Kidney capillary endothelial cell (primary cell): Measurements from ENCODE around the gene TBXAS1.
A peak's percentile ranks its signal among the peaks of the same experiment; 100 is the strongest.

ENCODE experiments used
- DNase-seq: peaks from one replicate; pipeline ENCODE4 v3.0.0-alpha.2; 2018; ENCODE audit warnings: low spot score

Gene TBXAS1

DNA sequence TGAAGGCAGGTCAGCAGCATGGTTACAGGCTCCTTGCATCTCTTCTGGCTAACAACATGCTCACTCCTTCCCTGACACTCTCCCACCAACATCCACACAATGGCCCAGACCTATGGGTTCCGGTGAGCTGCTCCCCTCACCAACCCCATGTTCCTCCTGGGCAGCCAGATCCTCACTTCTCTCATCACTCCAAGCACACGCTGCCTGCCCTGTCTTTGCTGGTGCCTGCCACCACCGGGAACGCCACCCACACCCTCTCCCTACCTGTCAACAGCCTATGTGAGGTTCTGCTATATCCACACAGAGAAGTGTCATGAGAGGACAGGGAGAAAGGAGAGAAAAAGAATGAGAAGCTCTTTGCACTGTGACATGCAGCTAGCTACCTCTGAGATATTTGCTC is 219.1 kb downstream of the TBXAS1 start:
- no peak for DNase-seq

DNA sequence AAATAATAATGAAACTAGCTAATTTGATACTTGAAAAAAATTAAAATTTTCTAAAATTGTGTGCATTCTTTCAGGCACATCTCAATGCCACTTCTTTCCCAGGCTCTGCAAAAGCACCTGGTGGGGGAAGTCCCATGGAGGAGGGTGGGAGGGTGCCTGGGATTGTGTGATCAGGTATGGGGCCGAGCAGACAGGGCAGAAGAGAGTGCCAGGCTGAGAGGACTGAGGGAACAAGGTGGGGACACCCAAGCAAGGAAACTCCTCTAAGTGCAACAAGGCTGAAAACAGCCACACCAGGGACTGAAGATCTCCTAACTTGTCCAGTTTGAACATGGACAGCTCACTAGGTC is 219.9 kb downstream of the TBXAS1 start:
- no peak for DNase-seq

DNA sequence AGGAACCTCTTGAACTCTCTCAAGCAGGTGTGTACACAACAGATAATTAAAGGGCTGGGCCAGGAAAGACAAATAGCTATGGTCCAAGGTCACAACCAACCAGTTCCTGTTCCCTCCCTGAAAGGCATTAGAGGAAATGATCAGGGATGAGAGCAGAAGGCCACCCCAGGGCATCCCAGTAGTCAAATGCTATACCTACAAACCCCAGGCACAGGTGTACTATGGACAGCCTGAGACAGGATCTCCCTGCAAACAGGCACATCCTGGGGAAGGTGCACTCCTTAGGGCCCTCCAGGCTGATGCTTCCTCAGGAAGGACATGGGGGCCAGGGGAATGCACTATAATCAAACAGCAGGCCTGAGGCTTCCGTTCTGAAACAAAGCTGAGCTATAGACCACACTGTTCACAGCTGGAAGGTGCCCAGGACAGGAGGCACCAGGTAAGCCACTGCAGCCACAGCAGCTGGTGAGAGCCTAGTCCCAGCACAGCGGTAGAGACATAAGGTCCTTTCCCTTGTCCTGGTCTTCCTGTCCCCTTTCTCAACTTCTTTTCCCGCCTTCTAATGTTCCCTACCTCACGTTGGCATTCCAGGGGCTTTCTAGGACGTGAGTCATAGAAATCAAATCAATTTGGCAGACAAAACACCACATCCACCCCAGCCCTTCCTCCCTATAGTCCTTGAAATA is 220.4 kb downstream of the TBXAS1 start:
- no peak for DNase-seq

DNA sequence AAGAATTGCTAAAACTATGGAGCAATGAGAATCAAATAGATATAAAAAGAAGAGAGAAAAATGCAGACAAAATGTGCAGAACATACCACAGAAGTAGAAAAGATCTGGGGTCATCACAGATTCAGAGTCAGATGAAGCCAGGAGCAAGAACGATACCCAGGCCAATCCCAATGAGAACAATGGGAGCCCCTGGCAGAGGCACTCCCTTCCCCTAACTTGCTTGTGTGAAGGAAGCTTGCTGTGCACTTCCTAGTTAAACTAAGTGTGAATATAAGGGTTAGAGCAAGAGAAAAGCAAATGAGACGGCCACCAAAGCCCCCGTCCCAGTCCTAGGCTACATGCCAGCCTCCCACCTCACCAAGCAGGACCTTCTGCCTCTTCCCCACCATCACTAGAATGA is 221.0 kb downstream of the TBXAS1 start:
- no peak for DNase-seq

DNA sequence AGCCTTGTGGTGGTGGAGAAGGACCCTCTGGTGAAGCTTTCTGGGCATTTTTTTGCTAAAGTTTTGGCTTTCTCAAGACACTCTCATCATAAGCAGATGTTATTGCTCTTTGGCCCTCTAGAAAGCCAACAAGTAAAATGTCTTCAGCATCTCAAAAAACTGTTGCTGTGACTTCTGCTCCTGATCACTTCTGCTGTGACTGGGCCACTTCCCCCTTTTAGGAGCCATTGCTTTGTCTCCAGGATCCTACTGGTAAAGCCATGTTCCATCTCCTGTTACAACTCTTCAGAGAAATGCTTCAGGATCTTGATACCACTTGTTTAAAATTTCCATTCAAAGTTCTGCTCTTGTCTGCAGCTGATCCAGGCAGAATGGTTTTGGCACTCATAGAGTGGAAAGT is 222.8 kb downstream of the TBXAS1 start:
- DNase-seq = no peak

DNA sequence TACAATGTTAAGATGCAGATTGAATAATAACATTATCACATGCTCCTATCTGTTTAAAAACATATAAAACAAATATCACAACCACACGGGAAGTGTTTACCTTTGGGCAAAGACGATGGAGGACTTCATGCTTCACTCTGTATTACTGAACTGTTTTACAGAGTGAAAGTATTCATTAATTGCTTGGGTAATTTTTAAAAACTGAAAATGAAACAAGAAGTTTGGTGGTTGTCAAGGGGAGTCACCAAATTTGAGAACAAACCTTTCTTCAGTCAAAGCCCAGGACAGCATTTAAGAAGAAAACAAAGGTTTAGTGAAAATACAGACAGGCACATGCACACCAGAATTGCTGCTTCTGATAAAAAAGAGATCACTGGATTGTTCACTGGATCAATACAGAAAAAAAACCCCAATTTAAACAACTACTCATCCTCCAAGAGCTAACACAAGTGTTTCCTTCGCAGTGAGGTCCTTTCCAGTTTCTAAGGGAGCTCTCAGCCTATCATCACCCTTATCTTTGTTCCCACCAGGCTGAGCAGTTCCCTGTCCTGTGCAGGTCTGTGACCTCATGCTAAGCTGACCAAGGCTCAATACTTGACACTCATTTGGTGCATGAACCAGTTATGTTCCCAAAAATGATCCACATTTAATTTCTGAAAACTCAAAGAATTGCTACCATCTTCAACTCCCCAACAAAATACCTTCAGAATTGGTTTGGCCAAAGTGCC is 224.9 kb downstream of the TBXAS1 start:
- DNase-seq = no peak

DNA sequence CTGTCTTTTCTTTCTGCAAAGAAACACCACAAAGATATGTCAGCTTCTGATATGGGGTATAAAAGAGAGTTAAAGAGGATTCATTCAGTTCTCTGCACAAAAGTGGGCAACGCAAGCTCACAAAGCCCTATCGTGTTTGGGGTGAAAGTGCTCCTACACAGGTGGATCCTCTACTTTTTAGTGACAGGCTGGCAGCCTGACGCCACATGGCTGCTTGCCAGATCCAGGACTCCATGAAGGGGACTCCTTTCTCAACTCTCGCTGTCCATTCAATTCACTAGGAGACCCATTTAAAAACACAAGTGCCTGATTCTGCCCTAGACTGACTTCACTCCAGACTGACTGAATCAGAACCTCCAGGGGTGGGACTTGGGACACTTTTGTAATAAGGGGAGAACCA is 225.7 kb downstream of the TBXAS1 start:
- no peak for DNase-seq

DNA sequence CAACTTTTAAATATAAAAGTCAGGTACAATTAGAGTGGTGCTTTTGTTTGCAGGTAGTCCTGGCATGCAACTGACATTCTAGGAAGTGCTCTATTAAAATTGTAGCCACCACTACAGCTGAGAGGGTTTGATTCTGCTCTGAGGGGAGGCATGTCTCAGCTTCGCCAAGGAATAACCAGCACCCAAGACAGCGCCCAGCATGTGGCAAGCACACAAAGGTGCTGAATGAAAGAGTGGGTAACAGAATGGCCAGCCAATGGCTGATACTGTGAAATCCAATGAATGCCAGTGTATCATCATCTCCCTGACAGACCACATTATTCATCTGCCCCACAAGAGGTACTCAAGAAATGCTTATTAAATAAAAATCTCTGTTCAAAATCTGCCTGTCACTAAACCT is 226.8 kb downstream of the TBXAS1 start:
- no peak for DNase-seq

DNA sequence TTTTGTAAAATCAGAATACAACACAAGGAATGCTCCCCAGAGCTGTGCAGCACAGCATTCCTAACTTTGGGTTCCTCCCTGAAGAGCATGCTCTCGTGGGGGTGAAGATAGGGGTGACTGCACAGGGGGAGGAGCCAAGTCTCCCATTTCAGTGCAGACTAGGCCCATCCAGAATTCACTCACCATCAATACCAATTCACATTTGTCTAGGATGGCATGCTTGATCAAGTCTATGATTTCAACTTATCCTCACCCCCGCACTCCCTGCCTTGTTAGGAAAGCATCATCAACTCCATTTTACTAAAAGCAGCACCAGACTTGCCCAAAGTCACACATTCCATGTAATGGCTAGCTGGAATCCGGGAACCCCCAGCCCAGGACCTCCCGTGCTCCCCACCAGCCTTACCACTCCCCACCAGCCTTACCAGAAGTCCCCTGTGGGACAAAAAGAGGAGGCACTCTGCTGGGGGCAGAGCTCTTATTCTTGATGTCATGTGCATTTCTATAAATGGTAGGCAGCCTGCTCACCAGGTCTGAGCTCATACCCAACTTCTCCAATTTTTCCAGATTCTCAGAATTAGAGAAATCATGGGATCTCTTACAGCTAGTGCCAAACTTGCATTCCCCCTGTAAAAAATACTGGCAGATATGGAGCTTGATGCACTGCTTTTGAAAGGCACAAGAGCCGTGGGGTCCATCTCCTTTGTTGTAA is 227.5 kb downstream of the TBXAS1 start:
- no peak for DNase-seq

DNA sequence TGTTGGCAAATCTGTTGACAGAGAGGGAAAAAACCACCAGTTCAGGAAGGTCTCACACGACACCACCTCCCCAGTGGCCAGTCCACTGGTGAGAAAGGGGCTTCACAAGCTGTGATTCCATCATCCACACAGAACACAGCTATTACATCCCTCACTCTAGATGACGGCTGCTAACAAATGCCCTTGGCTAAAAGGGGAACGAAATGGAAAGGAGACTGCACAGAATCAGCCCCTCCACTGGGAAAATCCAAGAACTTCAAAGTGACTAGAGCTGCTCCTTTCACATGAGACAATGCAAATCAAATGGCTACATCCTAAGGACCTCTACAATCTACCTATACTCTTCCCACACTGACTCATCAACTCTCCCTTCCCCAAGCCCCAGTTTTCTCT is 228.1 kb downstream of the TBXAS1 start:
- DNase-seq = no peak

DNA sequence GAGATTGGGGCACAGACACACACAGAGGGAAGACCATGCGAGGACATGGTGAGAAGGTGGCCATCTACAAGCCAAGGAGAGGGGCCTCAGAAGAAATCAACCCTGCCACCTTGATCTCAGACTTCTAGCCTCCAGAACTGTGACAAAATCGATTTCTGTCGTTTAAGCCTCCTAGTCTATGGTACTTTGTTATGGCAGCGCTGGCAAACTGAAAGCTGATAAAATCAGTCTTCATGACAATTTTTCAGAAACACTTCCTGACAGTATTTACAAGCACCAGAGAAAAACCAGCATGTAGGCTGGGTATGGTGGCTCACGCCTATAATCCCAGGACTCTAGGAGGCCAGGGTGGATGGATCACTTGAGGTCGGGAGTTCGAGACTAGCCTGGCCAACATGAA is 229.5 kb downstream of the TBXAS1 start:
- no peak for DNase-seq

DNA sequence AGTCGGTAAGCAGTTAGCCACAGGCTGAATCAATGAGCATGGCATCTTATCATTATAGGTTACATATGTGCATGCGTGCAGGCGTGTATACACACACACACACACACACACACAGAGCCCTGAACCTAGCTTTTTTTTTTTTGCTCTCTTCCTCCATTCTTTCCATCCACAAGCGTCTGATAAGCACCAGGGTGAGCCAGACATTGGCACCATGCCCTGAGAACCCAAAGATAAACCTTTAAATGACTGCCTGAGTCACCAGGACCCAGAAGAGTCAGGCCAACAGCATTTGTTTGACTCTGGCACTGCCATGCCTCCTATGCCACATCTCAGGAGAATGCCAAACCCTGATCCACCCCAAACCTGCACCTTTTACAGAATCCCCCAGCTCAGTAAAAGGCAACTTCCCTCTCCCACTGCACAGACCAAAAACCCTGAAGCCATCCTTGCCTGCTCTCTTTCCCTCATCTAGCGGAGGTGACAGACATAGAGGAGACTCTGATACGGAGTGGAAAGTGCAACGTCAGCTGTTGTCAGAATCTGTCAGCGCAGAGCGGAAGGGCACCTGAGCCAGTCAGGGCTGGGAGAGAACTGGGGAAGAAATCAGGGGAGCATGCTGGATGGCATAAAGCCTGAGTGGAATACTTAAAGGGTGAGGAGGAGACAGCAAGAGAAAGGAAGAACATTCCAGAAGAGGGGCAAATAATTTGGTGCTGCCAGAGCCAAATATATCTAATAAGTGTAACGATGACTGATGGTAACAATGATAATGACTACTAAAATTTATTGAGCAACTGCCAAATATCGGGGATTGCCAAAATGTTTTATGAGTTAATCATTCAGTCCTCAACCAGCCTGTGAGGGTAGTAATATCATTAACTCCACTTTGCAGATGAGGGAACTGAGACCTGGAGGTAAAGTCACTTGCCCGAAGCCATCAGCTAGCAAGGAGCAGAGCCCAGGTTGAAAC is 230.5 kb downstream of the TBXAS1 start:
- DNase-seq = no peak

DNA sequence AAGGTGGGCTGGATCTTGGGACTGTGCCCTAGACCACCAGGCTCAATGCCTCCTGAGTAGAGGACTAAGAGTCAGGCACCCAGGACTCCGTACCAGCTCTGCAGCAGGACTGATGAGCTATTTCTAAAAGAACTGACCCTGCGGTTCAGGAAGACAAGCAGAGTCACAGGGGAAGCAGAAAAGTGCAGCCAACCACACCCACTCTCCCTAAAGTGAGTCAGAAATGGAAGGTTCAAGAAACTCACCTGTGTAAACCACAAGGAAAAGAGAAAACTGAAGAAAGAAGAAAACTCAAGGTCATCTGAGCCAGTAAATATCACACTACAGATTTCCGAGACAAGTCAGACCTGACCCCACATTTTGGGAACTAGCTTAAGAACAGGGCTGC is 231.2 kb downstream of the TBXAS1 start:
- DNase-seq = no peak

DNA sequence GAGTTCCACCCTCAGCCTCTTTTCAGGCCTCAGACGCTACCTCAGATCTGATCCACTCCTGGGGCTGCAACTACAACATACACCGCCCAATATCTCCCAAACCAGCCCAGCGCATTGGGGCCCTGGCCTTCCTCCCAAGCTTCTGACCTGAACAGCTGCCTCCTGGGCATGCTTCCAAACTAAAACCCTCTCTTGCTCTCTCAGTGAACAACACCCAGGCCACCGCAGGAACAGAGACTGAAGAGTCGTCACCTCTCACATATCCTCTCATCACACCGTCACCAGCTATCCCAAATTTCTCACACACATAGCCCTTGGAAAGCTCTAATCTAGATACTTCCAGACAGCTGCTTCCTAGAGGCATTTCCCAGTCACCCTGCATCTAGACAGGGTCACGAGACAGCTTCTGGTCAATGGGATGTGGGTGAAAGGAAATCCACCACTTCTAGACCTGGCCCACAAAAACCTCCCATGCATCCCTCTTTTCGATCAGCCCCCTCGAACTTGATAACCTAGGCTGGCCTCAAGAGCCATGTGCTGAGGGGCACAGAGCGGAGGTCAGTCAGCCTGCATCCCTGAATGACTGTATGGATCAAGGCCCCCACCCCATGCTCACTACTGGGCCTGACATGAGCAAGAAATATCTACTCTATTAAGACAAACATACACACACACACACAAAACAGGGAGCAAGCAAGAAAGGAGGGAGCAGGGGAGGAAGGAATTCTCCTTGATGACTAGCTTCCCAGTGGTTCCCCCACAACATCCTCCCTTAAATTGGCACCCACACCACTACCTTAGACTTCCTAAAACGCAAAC is 231.9 kb downstream of the TBXAS1 start:
- DNase-seq = no peak

DNA sequence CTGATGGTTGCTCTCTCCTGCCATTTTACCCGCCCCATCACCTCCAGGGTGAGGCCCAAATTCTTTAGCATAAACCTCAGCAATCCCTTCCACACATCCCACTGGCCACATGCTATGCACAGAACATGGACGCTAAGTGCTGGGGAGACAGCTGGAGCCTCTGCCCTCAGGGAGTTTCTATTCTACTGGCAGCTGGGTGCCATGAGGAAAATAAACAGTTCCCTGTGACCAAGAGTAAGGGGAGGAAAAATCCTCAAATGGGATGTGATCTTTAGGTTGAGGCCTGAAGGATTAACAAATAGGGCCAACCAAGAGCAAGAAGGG is 232.5 kb downstream of the TBXAS1 start:
- no peak for DNase-seq

DNA sequence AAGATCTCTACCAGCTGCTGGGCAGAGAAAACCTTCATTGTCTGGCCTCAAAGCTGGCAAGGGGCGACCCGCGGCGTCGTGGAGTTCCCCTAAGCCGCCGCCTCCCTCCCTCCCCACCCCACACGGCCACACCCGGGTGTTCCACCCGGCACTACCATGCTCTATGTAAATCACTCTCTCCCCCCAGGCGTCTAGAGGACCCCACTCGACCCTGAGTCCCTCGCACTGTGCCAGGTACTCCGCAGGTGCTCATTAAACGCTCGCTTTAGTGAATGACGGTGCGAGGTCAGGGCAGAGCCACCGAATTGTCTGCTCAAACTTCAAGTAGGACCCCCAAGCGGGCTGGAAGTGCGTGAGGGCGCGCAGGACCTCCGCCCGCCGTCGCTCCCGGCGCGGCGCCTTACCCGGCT is 233.1 kb downstream of the TBXAS1 start:
- no peak for DNase-seq

DNA sequence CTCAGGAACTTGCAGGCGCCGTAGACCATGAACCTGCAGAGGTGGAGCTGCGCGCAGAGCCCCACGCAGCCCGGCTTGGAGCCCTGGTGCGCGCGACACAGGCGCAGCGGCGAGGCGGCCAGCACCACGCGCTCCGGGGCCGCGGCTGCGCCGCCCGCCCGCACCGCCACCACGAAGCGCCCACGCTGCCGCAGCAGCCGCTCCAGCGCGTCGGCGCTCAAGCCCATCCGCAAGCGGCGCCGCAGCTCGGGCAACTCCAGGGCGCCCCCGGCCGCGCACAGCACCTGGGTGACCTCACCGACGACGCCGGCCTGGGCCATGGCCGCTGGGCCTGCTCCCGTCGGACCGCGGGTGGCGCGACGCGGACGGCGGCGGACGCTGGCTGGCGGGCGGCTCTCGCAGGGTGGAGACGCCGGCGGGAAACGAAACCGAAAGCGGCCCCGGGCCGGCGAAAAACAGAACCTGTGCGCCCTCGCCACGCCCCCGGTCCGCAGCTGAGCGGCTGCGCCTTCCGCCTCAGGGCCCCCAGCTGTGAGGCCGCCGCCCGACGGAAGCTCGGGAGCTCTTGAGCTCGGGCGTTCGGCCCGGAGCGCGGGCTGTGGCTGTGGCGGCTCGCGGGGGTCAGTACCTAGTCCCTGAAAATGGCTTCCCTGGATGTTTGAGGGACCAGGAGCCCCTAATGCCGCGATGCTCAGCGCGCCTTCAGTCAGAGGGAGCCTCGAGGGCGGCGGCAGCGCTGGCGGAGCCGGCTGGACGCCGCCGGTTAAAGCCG is 233.7 kb downstream of the TBXAS1 start, which contains the start of gene PARP12:
TSS of gene PARP12 (minus strand) at position 424 of the 772 bp plus-strand sequence. CDS start at position 320, 104 bp downstream.
- peak; percentile 68 for DNase-seq

DNA sequence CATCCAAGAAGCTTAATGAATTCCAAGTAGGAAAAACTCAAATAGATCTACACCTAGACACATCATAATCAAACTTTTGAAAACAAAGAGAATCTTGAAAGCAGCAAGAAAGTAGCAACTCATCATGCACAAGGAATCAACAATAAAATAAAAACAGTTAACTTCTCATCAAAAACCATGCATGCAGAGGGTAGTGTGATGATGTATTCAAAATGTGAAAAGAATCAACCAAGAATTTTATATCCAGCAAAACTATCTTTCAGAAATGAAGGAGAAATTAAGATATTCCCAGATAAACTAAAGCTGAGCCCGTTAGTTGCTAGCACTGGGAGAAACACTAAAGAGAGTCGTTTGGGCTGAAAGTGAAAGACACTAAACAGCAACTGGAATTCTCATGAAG is 238.0 kb downstream of the TBXAS1 start:
- no peak for DNase-seq

DNA sequence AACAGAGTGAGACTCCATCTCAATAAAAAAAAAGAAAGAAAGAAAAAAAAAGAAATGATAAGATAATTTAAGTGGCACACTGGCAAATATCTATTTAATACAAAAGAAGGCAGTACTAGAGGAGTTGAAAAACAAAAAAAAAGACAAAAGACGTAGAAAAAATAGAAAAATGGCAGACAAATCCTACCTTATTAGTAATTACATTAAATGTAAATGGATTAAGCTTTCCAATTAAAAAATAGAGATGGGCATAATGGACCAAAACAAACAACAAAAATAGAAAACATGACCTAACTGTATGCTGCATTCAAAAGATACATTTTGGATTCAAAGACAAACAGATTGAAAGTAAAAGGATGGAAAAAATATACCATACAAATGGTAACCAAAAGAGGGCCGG is 239.0 kb downstream of the TBXAS1 start:
- no peak for DNase-seq

DNA sequence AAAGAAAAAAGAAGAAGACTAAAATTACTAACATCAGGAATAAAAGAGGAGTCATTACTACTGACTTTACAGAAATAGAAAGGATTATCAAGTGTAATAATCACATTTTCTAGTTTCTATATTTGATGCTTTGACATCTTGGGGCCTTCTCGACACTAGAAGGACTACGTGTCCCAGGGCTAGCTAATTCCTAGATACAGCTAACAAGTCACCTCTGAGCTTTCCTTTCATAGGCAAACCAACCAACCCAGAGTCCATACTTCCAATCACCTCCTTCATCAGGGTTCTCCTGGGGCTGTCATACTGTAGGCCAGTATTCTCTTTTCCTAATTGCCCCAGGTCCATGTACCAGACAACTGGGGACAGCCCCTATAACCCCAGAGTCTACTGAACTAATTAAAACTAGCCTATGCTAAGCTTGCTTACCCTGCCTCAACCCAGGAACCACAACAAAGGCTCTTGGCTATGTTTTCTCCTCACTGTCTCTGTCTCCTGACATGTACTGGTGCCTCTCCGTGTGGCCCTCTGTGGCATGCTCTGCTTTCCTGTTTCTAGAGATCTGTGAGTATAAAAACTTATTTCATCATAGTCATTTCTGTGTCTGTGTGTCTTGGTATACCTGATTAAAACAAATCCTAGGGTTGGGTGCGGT is 240.4 kb downstream of the TBXAS1 start:
- DNase-seq = no peak
